Esophagus squamous epithelium (tissue), 5 donors: ENCODE measurements around the gene NEDD4L. TPM values are rescaled to one million over a fixed set of nuclear protein-coding genes. Genes with fewer than 3 reads are reported as not detected.

Source experiments
- DNase-seq: peaks from one replicate; lab custom pipeline; 2025; lab: John Stamatoyannopoulos, UW
- H3K27ac ChIP-seq, 4 donors: fragments of 200-600 bp; sonication (generic); one replicate each; pipeline ENCODE4 v1.5.1; 2016 to 2019; ENCODE audit warnings: mild to moderate bottlenecking in 1 of 4
- H3K27me3 ChIP-seq, 4 donors: fragments of 200-600 bp; sonication (generic); 1 replicate in 3 of 4; 2 replicates in 1 of 4; pipeline versions ENCODE4 v1.5.1 to v1.6.0; 2017 to 2021; ENCODE audit warnings: antibody characterized with exemption in 1 of 4
- H3K36me3 ChIP-seq, 3 donors: fragments of 200-600 bp; sonication (generic); one replicate each; pipeline ENCODE4 v1.5.1; 2016 to 2019
- H3K4me1 ChIP-seq, 3 donors: fragments of 200-600 bp; sonication (generic); one replicate each; pipeline ENCODE4 v1.5.1; 2017 to 2019
- H3K4me3 ChIP-seq, 4 donors: fragments of 200-600 bp; sonication (generic); 1 replicate in 3 of 4; 2 replicates in 1 of 4; pipeline ENCODE4 v1.5.1; 2016 to 2019; ENCODE audit warnings: mild to moderate bottlenecking in 2 of 4, moderate library complexity in 1 of 4
- H3K9me3 ChIP-seq, 3 donors: fragments of 200-600 bp; sonication (generic); one replicate each; pipeline ENCODE4 v1.5.1; 2016 to 2019
- POLR2A ChIP-seq, 4 donors: fragments of 450-650 bp; IDR thresholded peaks; one replicate each; pipeline ENCODE4 v1.6.1; 2017; ENCODE audit warnings: antibody characterized with exemption in 4 of 4, mild to moderate bottlenecking in 4 of 4, moderate library complexity in 3 of 4
- WGBS, 2 donors: methylation state at CpG; one replicate each; pipeline ENCODE4 v1.1.5; 2018; 5-methylcytosine and 5-hydroxymethylcytosine counted together
- intact Hi-C: fragments of 100-400 bp; cut with DNase I; formaldehyde crosslinking; loops from one replicate; pipeline ENCODE4 v1.15.0; 2022
- total RNA-seq, 4 donors: library from RNA; depleted of rRNA; stranded (reverse); fragments of >200 nt; gene quantifications; one replicate each; pipeline ENCODE4 v1.1.0, GENCODE V29; 2016
- TF ChIP-seq, protein P1 (sequence below), 6 experiments: fragments of 450-650 bp in 4 of 6; fragments of 200-600 bp in 2 of 6; sonication (generic) in 2 of 6; IDR thresholded peaks; one replicate each; pipeline ENCODE4 v1.5.1; 2016 to 2019; ENCODE audit warnings: antibody characterized with exemption in 6 of 6, mild to moderate bottlenecking in 4 of 6, moderate library complexity in 4 of 6
- donor health status: DM: yes; HTN: yes; CAD: no.

The NEDD4L gene
- total RNA-seq, 4 donors from 2014 or later: 17.0 to 27.6 (median 21.9) TPM

DNA sequence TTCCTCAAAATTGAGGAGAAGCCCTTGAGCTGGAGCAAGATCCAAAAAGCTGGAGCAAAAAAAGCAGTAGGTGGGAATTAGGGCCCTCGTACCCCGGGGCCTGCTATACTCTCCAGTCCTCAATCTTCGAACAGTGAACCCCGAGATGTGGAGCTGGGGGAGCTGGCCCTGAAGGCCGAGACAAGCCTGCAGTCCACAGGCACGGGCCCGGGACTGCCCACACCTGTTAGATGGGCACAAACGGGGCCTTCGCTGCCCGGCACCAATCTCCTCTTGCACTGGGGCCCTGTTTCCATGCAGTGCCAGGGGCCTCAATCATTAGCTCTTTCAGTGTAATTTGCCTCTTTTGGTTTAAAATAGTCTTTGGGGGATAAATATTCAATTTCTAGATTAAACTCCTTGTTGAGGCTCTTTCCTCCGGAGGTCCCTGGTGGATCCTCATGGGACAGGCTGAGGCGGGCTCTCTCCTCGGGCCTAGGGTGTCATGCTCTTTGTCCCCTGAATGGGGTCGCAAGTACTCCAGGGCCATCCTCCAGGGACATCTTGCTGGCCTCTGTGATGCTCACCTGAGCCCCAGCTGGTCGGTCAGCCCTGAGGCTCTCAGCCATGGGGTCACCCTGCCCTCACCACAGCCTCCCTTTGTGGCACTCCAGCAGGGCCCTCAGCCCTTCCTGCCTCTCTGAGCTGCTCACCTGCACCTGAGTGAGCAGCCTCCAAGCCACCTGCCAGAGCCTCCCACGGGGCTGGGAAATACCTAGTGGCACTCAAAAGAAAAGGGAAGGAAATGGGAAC is 361.3 kb downstream of the NEDD4L start:
- DNase-seq: no peak
- WGBS, 2 donors: 88 to 91% methylated on average over 12 of the region's 16 CpGs
- peaks cover 0 to 12% (median 0%) of the 10 kb centered on the region in 3 donors for H3K4me1 ChIP-seq
- no peaks in the 10 kb centered on the region for H3K36me3 ChIP-seq
- TF ChIP-seq, protein P1, sequence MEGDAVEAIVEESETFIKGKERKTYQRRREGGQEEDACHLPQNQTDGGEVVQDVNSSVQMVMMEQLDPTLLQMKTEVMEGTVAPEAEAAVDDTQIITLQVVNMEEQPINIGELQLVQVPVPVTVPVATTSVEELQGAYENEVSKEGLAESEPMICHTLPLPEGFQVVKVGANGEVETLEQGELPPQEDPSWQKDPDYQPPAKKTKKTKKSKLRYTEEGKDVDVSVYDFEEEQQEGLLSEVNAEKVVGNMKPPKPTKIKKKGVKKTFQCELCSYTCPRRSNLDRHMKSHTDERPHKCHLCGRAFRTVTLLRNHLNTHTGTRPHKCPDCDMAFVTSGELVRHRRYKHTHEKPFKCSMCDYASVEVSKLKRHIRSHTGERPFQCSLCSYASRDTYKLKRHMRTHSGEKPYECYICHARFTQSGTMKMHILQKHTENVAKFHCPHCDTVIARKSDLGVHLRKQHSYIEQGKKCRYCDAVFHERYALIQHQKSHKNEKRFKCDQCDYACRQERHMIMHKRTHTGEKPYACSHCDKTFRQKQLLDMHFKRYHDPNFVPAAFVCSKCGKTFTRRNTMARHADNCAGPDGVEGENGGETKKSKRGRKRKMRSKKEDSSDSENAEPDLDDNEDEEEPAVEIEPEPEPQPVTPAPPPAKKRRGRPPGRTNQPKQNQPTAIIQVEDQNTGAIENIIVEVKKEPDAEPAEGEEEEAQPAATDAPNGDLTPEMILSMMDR (IDR thresholded peaks at IDR 0.05): no peak
- no peak for TF ChIP-seq POLR2A (IDR thresholded peaks at IDR 0.05)
- H3K27me3 ChIP-seq: no peaks in the 10 kb centered on the region
- no peak overlapping the region for H3K27ac ChIP-seq
- intact Hi-C loops: loop anchor here (10.0 kb wide), 1 partner anchor 89 kb away; no protein-coding TSS in a partner anchor
- H3K9me3 ChIP-seq: no peaks in the 10 kb centered on the region
- H3K4me3 ChIP-seq: no peak overlapping the region

- intact Hi-C loops: loop anchor here (10.0 kb wide), 1 partner anchor 88 kb away; no protein-coding TSS in a partner anchor
- Histone ChIP-seq H3K4me1 (peaks cover 0 to 10% (median 0%) of the 10 kb centered on the region in 3 donors), H3K27ac (no peak overlapping the region), H3K36me3 (no peaks in the 10 kb centered on the region), H3K4me3 (no peak overlapping the region), H3K27me3 (no peaks in the 10 kb centered on the region), H3K9me3 (no peaks in the 10 kb centered on the region)
- DNase-seq: no peak
- 69 to 81% methylated on average over 6 to 7 of the region's 7 CpGs for WGBS, 2 donors
- no peak for TF ChIP-seq POLR2A (IDR thresholded peaks at IDR 0.05)
- TF ChIP-seq, protein P1 (IDR thresholded peaks at IDR 0.05): no peak
Measured at GRCh38 chr18:58407263-58407648, 363.2 kb downstream of the NEDD4L start.

GRCh38 chr18:58407649-58408407 is 363.8 kb downstream of the NEDD4L start:
- H3K4me1 ChIP-seq: peaks cover 0 to 4% (median 0%) of the 10 kb centered on the region in 3 donors
- no peak for DNase-seq
- WGBS, 2 donors: 79 to 82% methylated on average over 6 of the region's 6 CpGs
- no peaks in the 10 kb centered on the region for H3K27me3 ChIP-seq
- H3K36me3 ChIP-seq: no peaks in the 10 kb centered on the region
- TF ChIP-seq POLR2A (IDR thresholded peaks at IDR 0.05): no peak
- TF ChIP-seq, protein P1 (IDR thresholded peaks at IDR 0.05): no peak
- no peak overlapping the region for H3K4me3 ChIP-seq
- no peaks in the 10 kb centered on the region for H3K9me3 ChIP-seq
- H3K27ac ChIP-seq: no peak overlapping the region
- intact Hi-C loops: loop anchor here (10.0 kb wide), 1 partner anchor 87 kb away; no protein-coding TSS in a partner anchor

DNA sequence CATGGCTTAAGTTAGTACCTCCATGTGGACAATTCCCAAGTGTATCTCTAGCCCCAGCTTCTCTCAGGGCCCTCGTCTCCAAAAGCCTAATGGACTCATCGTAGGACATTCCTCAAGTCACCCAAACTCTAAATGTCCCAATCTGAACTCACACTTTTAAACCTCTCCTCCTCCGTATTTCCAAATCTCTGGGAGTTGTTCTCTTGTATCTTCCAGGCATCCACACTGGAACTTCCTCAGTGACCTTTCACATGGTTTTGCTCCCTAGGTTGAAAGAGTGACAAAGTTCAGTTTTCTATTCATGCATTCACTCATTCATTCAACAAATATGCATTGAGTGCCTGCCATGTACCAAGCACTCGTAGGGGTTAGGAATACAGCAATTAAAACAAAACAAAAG is 364.6 kb downstream of the NEDD4L start:
- H3K27ac ChIP-seq: no peak overlapping the region
- H3K27me3 ChIP-seq: no peaks in the 10 kb centered on the region
- no peak overlapping the region for H3K4me3 ChIP-seq
- no peaks in the 10 kb centered on the region for H3K36me3 ChIP-seq
- DNase-seq: no peak
- H3K9me3 ChIP-seq: no peaks in the 10 kb centered on the region
- TF ChIP-seq POLR2A (IDR thresholded peaks at IDR 0.05): no peak
- TF ChIP-seq, protein P1 (IDR thresholded peaks at IDR 0.05): no peak
- intact Hi-C loops: loop anchor here (10.0 kb wide), 1 partner anchor 86 kb away; no protein-coding TSS in a partner anchor
- 88 to 94% methylated on average over 4 of the region's 4 CpGs for WGBS, 2 donors
- H3K4me1 ChIP-seq: no peaks in the 10 kb centered on the region
